Stimulated activated CD4-positive, alpha-beta T cell treated with anti-CD3 and anti-CD28 coated beads, Interleukin-4, amount 100 ng/mL, for 4 hours (primary cell): Measurements from ENCODE around the gene TMEM87A.

Source experiments
- DNase-seq, 2 experiments: peaks; one replicate each; pipeline ENCODE4 v3.0.0-alpha.2; 2020

TMEM87A gene

DNA sequence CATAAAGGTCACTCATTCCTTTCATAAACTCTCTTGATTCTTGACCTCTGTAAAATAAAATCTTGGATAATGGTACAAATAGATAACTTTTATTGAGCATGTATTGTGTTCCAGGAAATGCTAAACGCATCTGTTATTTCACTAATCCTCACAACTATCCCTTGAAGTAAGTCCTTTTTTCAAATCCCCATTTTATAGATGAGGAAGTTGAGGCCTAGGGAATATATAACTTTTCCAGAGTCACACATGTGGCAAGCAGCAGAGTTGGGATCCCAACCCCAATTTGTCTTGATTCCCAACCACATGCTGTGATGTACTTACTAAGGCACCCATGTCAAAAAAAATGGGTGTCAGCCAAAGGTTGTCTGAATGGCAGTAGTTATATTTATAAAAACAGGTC is 71.4 kb downstream of the TMEM87A start:
- DNase-seq: no peak

DNA sequence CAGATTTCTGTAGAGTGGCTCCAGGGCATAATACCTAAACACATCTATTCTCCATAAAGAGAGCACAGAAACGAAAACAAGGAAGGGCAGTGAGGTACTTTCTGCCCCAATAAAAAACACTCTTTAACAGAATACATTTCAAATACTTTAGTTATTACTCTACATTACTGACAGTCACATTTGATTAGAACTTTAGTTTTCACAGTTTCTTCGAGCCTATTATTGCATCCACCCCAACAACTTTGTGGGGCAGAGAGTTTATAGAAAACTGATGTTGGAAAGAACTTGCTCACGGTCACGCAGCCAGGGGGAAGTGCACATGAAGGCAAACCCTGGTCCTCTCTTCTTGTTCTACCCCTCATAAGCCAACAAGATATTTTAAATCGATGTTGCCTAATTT is 74.1 kb downstream of the TMEM87A start:
- no peak for DNase-seq

DNA sequence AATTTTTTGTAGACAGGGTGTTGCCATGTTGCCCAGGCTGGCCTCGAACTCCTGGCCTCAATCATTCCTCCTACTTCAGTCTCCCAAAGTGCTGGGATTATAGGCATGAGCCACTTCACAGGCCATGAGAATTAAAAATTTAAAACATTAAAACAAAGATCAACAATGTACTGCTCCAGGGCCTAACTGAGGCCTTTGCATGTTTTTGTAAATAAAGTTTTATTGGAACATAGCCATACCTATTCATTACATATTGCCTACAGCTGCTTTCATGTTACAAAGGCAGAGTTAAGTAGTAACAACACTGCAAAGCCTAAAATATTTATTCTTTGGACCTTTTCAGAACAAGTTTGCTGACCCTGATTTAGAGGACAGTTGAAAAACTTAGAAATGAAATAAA is 74.7 kb downstream of the TMEM87A start:
- DNase-seq: no peak

DNA sequence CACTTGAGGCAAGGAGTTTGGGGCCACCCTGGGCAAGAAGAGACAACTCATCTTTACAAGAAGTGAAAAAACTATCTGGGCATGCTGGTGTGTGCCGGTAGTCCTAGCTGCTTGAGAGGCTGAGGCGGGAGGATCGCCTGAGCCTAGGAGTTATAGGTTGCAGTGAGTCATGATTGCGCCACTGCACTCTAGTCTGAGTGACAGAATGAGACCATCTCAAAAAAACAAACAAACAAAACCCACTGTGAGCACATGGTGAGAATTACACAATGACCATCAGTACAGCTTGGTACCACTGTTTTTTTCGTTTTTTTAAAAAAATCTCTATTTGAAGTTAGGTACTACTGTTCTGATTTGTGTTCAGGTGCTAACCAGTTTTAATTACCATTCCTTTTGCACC is 78.7 kb downstream of the TMEM87A start:
- no peak for DNase-seq

DNA sequence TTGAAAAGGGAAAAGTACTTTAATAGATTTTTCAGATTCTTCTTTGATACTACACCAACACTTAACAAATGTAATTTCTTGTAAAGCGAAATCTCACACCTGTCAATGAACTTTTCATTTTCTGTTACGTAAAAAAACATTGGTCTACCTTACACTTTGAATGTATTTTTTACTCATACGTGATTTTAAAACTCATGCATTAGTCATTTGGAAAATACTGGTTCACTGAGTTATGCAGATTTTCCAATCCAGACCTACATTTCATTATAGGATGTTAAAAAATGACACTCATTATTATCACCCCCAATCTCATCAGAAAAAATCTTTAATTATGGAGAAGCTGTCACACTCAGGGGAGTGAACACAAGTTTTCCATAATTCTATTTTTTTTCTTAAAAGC is 79.8 kb downstream of the TMEM87A start:
- no peak for DNase-seq

DNA sequence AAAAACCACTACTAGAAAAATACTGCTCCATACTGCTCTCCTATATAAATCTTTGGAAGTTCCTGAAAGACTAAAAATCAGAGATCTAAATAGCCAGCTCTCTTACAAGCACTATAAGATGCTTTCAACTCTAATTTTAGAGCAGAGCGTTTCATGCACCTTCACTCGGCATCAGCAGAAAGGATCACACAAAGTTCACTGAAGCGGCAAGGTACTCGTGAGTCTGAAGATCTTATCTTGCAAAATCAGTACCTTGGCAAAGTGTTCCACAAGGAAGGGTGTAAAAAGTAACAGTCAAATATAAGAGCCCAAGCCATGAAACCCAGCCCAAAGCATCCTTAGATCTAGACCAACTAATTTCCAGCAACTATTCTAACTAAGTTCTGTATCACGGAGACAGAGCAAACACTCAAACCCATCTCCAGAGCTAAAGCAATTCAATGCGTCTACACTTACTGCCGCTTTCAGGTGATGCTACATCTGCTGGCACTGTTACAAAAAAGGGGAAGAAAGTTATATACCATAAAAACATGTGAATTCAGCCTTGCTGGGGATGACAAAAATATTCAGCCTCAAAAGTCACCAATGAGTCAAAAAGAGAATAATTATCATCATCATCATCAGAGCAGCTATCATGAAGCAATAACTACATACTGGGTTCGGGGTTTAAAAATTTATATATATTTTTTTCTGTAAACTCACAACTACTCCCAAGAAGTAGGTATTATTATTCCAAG is 81.5 kb downstream of the TMEM87A start:
- no peak for DNase-seq

DNA sequence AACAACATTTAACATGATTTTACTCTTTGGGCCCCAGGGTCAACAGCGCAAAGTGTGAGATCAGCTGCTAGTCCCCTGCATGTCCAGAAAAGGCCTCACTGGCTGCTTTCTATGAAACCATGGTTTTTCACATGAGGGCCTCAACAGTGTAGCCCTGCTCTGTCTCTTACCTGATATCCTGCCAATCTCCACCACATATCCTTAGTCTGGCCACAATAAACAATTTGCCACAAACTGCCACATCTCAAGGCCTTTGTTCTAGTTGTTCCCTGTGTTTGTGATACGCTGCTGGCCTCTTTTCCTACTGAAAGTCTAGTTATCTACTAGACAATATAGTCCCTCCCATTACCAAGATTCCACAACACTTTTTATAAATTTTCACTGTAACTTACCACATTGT is 82.9 kb downstream of the TMEM87A start:
- DNase-seq: no peak

DNA sequence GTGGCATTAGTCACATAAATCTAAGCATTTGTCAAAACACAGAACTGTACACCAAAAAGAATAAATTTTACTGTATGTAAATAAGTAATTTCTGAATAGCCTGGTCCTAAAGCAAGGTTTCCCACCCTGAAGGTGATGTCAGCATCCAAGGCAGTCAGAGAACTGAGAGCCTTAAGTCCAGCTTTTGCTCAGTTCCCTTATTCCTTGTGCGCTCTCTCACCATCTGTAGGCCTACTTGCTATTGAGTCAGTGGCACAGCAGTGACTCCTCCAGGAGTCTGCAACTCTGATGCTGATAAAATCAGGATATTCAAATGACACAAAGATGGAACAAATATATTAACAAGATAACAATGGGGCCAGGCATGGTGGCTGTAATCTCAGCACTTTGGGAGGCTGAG is 87.4 kb downstream of the TMEM87A start:
- no peak for DNase-seq

DNA sequence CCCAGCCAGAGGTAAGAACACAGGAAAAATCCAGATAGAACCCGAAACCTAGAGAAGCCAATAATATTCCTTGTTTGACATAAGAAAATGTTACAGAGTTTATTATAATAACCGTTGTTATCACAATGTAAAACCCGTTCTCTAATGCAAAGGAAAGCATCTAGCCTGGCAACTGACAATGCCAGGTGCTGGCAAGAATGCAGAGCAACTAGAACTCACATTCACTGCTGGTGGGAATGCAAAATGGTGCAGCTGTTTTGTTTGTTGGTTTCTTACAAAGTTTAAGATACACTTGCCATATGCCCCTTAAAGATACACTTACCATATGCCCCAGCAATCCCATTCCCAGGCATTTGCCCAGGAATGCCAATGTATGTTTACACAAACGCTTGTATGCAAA is 88.5 kb downstream of the TMEM87A start:
- DNase-seq: no peak

DNA sequence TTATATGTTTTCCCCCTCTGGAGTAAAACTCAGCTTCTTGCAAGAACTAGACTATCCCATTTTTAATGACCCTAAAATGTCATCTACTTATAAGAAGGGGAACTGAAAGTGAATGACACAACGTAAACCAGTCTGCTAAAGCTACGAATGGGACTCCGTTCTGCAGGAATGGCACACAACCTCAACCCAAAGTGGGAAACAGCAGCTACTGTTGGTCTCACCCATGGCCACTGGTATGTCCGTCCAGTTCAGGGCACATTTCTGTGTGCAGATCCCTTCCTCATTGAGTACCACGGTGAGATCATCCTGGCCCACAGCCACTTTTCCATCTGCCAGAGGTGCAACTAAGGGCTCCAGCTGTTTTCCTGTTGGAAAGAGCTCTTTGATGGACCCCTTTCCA is 88.9 kb downstream of the TMEM87A start:
- DNase-seq: no peak

DNA sequence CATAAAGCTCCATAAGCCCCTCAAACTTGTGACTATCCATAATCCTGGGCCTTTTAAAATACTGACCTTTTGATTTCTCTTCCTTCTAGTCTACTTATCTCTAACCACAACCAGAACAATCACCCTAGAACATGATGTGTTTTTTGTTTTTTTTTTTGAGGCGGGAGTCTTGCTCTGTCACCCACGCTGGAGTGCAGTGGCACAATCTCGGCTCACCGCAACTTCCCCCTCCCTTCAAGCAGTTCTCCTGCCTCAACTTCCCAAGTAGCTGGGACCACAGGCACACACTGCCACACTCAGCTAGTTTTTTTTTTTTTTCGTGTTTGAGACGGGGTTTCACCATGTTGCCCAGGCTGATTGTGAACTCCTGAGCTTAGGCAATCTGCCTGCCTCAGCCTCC is 90.3 kb downstream of the TMEM87A start:
- no peak for DNase-seq

DNA sequence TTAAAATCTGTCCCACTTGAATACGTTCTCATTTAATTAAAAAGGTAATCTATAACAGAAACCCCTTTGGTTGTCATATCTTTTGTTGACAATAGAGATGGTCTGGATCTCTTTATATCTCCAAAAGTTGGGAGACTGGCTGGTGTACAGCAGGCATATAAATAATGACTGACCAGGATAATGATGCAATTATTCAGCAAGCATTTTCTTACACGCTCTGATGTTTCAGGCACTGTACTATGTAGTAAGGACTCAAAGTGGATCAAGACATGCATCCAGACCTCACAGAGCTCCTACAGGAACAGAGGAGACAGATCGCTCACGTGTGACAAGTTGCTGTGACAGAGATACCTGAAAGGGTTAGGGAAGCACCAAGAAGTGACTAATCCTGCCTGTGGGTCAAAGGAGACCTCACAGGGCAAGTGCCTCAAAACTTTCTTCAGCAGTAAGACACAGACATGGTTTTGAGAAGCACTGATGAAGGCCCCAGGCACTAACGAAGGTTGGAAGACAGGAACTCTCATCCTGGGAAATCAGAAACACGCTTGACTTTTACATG is 90.8 kb downstream of the TMEM87A start:
- DNase-seq: no peak

DNA sequence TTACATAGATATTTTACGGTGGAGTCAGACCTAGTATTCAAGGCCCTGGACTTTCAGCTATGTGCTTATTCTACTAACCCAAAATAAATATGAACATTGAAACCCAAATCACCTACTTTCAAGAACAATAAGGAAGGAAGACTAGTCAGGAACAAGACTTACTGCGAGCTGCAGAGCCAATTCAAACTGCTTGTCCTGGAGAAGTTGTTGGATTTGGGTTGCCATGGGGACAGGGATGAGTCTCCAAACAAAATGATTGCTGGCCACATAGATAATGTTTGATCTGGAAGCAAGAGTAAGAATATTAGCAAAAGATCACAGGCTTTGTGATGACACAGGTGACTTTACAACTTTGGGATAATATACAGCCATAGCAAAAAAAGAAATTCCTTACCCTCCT is 95.2 kb downstream of the TMEM87A start:
- no peak for DNase-seq

DNA sequence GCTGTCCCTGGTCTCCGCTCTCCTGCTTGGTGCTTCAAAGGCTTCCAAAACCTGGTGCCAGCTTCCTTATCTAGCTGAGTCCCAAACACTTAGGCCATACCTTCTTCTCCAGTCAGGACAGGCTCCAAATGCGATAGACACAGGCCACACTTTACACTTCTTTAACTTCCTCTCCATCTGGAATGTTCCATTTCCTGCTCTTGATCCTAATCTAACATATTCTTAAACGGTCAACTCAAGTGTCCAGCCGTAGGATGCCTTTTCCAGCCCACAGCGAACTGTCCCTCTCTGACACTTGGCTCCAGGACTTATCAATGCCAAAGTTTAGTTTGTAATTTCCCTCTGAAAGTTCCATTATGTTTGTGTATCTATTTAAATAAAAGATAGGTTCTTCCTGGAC is 97.6 kb downstream of the TMEM87A start:
- no peak for DNase-seq

DNA sequence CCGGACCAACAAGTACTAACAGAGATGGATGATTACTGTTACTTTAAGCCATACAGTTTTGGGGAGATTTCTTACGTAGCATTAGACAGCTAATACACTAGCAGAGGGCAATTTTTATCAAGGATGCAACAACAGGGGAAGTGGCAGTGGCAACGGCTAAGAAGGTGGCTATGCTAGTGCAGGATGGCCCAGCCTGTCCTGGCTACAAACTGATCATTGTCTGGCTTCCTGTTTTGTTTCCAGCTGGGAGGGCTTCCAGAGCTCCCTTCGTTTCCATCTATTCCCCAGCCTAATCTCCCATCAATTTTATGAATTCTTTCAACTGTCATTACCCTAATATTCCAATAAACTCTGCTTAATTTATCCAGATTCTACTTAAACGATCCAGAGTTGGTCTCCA is 100.8 kb downstream of the TMEM87A start:
- DNase-seq: no peak

DNA sequence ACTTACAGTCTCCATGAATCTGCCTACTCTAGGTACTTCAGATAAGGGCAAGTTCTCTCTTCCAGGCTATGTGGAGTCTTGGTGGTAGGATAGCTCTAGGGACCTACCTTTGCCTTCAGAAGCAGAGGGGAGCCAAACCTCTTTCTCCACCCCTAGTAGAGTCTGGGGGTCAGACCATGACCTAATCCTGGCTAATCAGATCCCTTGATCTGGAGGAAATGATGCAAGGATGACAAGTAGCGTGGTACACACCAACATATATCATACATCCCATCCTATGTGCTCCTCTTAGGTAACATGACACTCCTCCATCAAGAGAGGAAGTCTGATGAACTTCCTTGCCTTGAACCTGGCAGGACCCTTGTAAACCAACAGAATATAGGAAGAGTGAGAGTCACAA is 101.4 kb downstream of the TMEM87A start:
- DNase-seq: no peak

DNA sequence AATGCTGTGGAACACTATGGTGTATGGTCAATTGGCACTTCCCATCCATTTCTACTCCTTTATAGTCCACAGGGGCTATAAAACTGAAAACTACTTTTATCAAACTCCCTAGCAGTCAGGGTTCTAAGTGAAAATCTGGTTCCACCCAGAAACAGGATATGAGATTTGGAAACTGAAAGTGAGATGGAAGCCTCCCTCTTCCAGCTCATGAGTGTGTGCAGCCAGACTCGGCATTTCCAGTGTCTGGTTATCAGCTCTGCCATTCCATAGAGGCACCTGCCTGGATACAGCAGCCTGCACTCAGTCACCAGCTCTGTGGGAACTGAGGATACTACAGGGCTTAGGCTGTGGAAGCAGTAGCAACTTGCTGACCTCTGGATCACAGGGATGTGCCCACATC is 102.1 kb downstream of the TMEM87A start:
- no peak for DNase-seq

DNA sequence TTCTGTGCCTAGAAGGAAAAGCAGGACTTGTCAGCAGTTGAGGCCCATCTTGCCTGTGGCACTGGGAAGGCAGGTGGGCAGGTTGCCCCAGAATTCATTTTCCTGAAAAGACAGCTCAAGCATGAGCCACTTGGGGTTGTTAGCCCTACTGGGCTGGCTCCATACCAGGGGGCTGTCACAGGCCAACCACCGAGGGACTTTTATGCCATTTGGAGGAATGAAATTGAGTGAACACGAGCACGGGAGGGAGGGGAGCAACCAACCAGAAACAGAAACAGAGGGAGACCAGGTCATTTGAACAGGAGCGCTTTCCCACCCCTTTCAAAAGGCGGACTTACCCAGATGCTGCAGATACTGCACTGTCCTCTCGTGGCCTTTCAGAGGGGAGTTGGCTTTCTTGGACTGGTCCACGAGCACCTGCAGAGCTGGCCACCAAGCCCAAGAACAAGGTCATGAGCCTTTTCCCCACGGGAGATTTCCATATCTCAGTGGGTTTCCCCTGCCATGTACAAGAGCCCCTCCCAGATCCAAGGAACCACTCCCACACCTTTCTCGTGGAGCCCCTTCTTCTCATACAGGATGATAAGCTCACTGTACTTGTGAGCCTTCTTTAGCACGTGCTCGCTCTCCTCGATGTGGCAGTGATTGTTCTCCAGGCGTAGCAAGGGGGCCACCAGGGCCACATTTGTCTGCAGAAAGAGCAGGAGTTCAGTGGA is 106.8 kb downstream of the TMEM87A start:
- no peak for DNase-seq

DNA sequence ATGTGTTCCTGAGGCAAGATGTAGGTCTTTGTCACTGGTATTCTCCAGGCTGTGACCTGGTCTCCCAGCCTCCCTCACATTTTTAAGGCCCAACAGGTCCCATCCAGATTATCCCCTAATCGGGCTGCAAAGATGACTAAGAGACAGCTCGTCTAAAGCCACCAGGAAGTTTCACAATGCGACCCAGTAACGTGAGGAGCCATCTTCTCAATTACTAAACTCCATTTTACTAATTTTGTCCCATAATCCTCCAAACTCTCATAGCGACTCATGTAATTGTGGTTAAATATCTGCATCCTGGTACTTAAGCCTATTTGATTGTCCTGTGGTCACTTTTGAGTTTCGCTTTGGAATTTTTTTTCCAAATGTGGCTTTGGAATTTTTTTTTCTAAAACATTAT is 108.1 kb downstream of the TMEM87A start:
- no peak for DNase-seq

DNA sequence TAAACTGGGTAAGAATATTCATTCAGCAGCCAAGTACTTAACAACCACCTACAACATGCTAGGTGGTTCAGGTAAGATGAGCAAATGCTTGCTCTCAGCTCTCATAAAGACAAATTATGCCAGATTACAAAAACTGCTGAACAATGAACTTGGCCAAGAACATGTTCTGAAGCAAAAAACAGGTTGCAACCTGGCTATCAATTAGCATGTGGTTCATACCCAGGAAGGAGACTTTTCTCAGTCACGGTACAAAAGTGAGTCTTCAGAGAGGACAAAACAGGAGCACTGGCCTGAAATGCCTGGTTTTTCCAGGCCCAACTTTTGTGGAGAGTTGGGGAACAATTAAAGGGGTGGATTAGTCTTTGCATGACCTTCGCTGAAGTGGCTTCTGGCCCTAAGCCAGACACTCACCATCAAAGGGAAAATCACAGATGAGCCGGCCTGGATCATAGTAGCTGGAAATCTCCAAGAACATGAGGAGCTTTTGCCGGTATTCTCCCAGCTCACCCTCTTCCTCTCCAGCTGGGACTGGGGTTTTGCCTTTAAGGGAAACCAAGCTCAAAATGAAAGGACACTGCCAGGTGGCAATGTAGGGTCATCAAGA is 109.2 kb downstream of the TMEM87A start:
- no peak for DNase-seq

DNA sequence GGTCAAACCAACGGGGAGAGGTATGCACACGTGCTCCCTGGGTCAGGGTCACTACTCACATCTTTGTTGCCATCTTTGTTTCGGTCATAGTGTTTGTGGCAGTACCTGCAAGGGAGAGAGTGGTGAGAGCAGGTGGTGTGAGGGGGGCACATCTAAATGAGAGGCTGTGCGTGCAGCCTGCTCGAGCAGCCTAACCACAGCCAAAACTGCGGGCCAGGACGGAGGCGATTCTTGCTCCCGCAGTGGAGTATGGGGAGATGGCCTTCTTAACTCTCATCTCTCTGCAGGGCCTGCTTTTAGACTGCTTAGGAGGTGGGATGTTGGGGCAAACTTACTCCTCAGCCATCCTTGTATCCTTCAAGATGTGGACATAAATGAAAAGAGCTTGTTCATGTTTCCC is 109.9 kb downstream of the TMEM87A start:
- DNase-seq: no peak
